A673 (cell line): ENCODE results near the gene DLG2.

Source experiments
- CTCF ChIP-seq: fragments of 300-800, 200-600 bp; sonication (generic); conservative IDR thresholded peaks from 2 replicates; pipeline ENCODE4 v1.5.1; 2017; ENCODE audit warnings: low read depth, mild to moderate bottlenecking, antibody characterized with exemption, low read length, moderate library complexity, mixed read lengths
- EZH2 ChIP-seq: fragments of 200-600 bp; sonication (generic); IDR thresholded peaks from 2 replicates; pipeline ENCODE4 v1.6.1; 2017; ENCODE audit warnings: borderline replicate concordance, low read depth, mild to moderate bottlenecking, mixed read lengths, antibody characterized with exemption, low read length; ENCODE audit not compliant: poor library complexity, severe bottlenecking

- TF ChIP-seq CTCF = no peak
- TF ChIP-seq EZH2 = no peak
Measured at GRCh38 chr11:84901991-84902390, 725.2 kb downstream of the DLG2 start.
